NCI-H460 (cell line): ENCODE measurements around the gene ATP2A3. TPM values are rescaled to one million over a fixed set of nuclear protein-coding genes. Genes with fewer than 3 reads are reported as not detected.

Experiments
- DNase-seq: peaks from one replicate; pipeline ENCODE4 v3.0.0-alpha.2; 2016; ENCODE audit warnings: low read depth; ENCODE audit errors: extremely low read depth
- total RNA-seq: library from RNA; depleted of rRNA; stranded (reverse); fragments of >200 nt; shearing (Covaris generic); gene quantifications from 2 replicates; pipeline ENCODE4 v1.2.3, GENCODE V29; 2014

The ATP2A3 gene
- total RNA-seq, 1 experiment from 2014 or later: 3.5 TPM

DNA sequence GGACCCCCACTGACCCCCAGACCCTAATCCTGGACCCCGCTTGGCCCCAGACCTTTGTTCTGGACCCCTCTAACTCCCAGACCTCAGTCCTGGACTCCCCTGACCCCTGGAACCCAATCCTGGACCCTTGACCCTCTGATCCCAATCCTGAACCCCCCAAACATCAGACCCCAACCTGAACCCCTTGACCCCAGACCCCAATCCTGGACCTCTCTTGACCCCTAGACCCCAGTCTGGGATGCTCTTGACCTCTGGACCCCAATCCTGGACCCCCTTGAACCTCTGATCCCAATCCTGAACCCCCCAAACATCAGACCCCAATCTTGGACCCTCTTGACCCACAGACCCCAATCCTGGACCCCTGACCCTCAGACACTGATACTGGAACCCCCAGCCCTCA, 34.5 kb downstream of the ATP2A3 start:
- no peak for DNase-seq

GRCh38 chr17:3929181-3929580, 35.1 kb downstream of the ATP2A3 start:
- DNase-seq: no peak

GRCh38 chr17:3928406-3928805, 35.8 kb downstream of the ATP2A3 start:
- DNase-seq: no peak

GRCh38 chr17:3927628-3928340, 36.5 kb downstream of the ATP2A3 start:
- no peak for DNase-seq

DNA sequence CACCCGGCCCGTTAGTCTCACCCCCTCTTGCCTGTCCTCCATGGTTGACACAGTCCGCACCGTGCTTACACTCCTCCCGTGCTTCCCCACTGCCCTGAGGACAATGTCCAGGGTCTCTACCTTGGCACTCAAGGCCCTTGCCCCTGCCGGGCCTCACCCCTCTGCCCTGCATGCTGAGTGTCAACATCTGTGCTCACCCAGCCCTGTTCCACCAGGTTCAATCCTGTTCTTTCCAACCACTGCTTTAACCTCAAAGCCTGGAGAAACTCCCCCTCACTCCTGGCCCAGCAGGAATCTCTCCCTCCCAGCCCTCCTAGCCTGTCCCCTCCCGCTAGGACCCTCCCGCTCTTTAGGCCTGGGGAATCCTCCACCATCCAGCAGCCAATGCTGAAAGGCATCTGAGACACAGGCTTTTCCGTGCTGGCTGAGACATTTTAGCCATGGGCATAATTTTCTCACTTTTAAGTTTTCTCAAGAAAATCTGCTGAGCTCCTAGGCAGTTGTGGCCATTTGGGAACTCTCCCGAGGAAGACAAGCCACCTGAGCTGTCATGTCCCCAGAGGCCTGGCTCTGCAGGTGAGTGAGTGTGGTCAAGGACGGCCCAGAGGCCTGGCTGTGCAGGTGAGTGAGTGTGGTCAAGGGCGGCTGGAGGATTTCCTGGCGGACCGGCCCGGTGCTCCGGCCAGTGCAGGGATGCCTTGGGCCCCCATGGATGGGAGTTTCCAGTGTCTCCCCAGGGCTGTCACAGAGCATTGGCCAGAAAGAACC, 37.2 kb downstream of the ATP2A3 start:
- no peak for DNase-seq

- no peak for DNase-seq
These were observed 38.4 kb downstream of the ATP2A3 start for GRCh38 chr17:3925684-3926485.

GRCh38 chr17:3924512-3925350, 39.5 kb downstream of the ATP2A3 start:
- no peak for DNase-seq

GRCh38 chr17:3923466-3924190, 40.6 kb downstream of the ATP2A3 start:
- DNase-seq: no peak

GRCh38 chr17:3922765-3923164, 41.5 kb downstream of the ATP2A3 start:
- DNase-seq: no peak

DNA sequence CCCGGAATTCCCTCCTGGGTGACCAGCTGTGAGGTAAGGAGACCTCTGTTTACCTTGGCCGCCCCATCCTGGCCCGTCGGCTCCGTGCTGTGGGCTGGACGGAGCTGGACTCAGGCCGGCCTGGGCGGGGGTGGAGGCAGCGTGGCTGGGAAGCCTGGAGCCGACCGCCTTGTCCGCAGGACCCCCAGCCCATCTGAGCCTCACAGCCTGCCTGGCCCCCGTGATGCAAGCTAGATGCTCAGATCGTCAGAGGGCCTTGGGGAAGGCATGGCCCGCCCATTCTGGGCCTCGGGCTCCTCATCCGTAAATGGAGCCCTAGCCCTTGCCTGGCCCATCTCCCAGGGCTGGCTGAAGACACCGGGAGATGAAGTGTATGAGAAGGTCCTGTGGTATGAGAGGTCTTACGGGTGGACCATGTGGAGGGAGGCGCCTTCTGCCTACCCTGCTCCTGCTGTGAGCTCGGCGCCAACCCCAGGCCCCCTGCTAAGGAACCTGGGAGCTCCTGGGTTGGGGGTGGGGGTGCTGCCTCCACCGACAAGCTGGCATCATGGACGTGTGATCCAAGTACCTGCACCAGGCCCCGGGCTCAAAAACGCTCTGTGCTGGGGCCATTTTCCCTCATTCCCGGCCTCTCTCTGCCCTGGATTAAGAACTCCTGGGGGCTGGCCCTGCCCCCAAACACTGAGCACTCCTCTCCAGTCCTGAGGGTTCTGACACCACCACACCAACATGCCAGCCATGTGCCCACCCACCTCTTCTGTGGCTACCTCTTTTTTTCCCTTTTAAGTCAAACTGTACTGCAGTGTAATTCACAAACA, 42.5 kb downstream of the ATP2A3 start:
- no peak for DNase-seq

DNA sequence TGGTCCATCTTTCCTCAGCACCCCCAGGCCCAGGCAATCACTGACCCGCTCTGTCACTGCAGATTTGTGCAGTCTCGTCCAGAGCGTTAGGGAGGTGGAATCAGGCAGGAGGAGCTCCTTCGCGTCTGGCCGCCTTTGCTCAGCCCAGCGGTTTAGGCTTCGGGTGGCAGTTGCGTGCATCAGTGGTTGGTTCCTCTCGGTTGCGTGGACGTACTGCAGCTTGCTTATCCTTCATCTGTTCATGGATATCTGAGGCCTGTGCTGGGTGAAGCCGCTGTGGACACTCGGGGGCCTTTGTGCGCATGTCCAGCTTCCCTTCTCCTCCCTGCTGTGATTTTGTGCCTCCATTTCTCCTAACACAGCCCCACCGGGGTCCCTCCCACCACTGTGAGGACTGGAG, 43.2 kb downstream of the ATP2A3 start:
- DNase-seq: no peak

- DNase-seq: no peak
These were observed 45.1 kb downstream of the ATP2A3 start for GRCh38 chr17:3919123-3919624.

GRCh38 chr17:3918372-3919122, 45.7 kb downstream of the ATP2A3 start:
- no peak for DNase-seq

GRCh38 chr17:3917391-3917931, 46.8 kb downstream of the ATP2A3 start:
- DNase-seq: no peak

GRCh38 chr17:3916825-3917224, 47.4 kb downstream of the ATP2A3 start:
- DNase-seq: no peak

GRCh38 chr17:3915995-3916696, 48.1 kb downstream of the ATP2A3 start, which contains the start of gene P2RX1:
P2RX1 (minus strand) TSS chr17:3916465; CDS start chr17:3916225, 240 bp downstream.
- DNase-seq: no peak

GRCh38 chr17:3915581-3915994, 48.6 kb downstream of the ATP2A3 start:
- no peak for DNase-seq
